Gastrocnemius medialis (tissue), 4 donors: Measurements from ENCODE around the gene PVR.

ENCODE experiments used
- POLR2A ChIP-seq, 2 donors: fragments of 450-650 bp; IDR thresholded peaks; one replicate each; pipeline ENCODE4 v1.6.1; 2017; ENCODE audit warnings: antibody characterized with exemption in 2 of 2, mild to moderate bottlenecking in 2 of 2, moderate library complexity in 2 of 2
- TF ChIP-seq, protein P1 (sequence below), 5 experiments: fragments of 450-650 bp in 3 of 5; fragments of 200-600 bp in 2 of 5; sonication (generic) in 2 of 5; IDR thresholded peaks in 4 of 5; conservative IDR thresholded peaks in 1 of 5; 1 replicate in 4 of 5; 2 replicates in 1 of 5; pipeline ENCODE4 v1.5.1; 2016 to 2019; ENCODE audit warnings: antibody characterized with exemption in 5 of 5, mild to moderate bottlenecking in 3 of 5, moderate library complexity in 3 of 5

GRCh38 chr19:44682807-44683206 lies 39.1 kb downstream of the PVR start:
- TF ChIP-seq, protein P1, sequence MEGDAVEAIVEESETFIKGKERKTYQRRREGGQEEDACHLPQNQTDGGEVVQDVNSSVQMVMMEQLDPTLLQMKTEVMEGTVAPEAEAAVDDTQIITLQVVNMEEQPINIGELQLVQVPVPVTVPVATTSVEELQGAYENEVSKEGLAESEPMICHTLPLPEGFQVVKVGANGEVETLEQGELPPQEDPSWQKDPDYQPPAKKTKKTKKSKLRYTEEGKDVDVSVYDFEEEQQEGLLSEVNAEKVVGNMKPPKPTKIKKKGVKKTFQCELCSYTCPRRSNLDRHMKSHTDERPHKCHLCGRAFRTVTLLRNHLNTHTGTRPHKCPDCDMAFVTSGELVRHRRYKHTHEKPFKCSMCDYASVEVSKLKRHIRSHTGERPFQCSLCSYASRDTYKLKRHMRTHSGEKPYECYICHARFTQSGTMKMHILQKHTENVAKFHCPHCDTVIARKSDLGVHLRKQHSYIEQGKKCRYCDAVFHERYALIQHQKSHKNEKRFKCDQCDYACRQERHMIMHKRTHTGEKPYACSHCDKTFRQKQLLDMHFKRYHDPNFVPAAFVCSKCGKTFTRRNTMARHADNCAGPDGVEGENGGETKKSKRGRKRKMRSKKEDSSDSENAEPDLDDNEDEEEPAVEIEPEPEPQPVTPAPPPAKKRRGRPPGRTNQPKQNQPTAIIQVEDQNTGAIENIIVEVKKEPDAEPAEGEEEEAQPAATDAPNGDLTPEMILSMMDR (IDR thresholded peaks at IDR 0.05 in 4 of 5, conservative IDR thresholded peaks at IDR 0.05 in 1 of 5): no peak
- TF ChIP-seq POLR2A (IDR thresholded peaks at IDR 0.05): no peak
